Lower lobe of right lung (tissue), 2 donors: ENCODE results near the gene TTLL8. TPM values are rescaled to one million over a fixed set of nuclear protein-coding genes. Genes with fewer than 3 reads are reported as not detected.

Experiments
- ATAC-seq, 2 donors: fragments of 200-7000 bp; cut with Tn5 transposase; one replicate each; pipeline ENCODE4 v1.9.1; 2020 to 2022; ENCODE audit warnings: mild to moderate bottlenecking in 2 of 2, moderate library complexity in 2 of 2
- DNase-seq: peaks from one replicate; pipeline ENCODE4 v3.0.0-alpha.2; 2020
- H3K27ac ChIP-seq: fragments of 200-600 bp; one replicate; pipeline ENCODE4 v1.8.0; 2022
- H3K27me3 ChIP-seq: fragments of 200-600 bp; one replicate; pipeline ENCODE4 v1.8.0; 2022; ENCODE audit warnings: low read depth
- H3K36me3 ChIP-seq: fragments of 200-600 bp; one replicate; pipeline ENCODE4 v1.8.0; 2022; ENCODE audit warnings: mild to moderate bottlenecking
- H3K4me1 ChIP-seq: fragments of 200-600 bp; one replicate; pipeline ENCODE4 v1.8.0; 2022
- H3K4me3 ChIP-seq: fragments of 200-600 bp; one replicate; pipeline ENCODE4 v1.8.0; 2022; ENCODE audit warnings: mild to moderate bottlenecking
- H3K9me3 ChIP-seq: fragments of 200-600 bp; one replicate; pipeline ENCODE4 v1.8.0; 2022
- intact Hi-C: fragments of 100-400 bp; cut with DNase I; formaldehyde crosslinking; loops from one replicate; pipeline ENCODE4 v1.11.0; 2022
- total RNA-seq: library from RNA; stranded (reverse); fragmentation: NEBNext Ultra II Directional; extraction: Animal tissue kit (Norgen Biotek cat#: 25700); gene quantifications from one replicate; pipeline ENCODE4 v1.2.1, GENCODE V29; 2021
- TF ChIP-seq, protein P1 (sequence below): fragments of 200-600 bp; IDR thresholded peaks from one replicate; pipeline ENCODE4 v1.8.0; 2022; ENCODE audit warnings: antibody characterized with exemption, mild to moderate bottlenecking
- donor health status: DM: no; HTN: yes; CAD: no; lungs with severe emphysema.

Gene TTLL8
- total RNA-seq, 1 donor from 2014 or later, result not detected

GRCh38 chr22:50046481-50047245 is 11.4 kb downstream of the TTLL8 start:
- peak in 1 of 2 donors; percentile 32 for ATAC-seq

GRCh38 chr22:50046019-50046415 is 12.1 kb downstream of the TTLL8 start:
- no peak overlapping the region for H3K4me3 ChIP-seq
- DNase-seq, result no peak
- H3K4me1 ChIP-seq, result no peaks in the 10 kb centered on the region
- H3K27ac ChIP-seq, result no peak overlapping the region
- no peaks in the 10 kb centered on the region for H3K36me3 ChIP-seq
- no peaks in the 10 kb centered on the region for H3K9me3 ChIP-seq
- TF ChIP-seq, protein P1, sequence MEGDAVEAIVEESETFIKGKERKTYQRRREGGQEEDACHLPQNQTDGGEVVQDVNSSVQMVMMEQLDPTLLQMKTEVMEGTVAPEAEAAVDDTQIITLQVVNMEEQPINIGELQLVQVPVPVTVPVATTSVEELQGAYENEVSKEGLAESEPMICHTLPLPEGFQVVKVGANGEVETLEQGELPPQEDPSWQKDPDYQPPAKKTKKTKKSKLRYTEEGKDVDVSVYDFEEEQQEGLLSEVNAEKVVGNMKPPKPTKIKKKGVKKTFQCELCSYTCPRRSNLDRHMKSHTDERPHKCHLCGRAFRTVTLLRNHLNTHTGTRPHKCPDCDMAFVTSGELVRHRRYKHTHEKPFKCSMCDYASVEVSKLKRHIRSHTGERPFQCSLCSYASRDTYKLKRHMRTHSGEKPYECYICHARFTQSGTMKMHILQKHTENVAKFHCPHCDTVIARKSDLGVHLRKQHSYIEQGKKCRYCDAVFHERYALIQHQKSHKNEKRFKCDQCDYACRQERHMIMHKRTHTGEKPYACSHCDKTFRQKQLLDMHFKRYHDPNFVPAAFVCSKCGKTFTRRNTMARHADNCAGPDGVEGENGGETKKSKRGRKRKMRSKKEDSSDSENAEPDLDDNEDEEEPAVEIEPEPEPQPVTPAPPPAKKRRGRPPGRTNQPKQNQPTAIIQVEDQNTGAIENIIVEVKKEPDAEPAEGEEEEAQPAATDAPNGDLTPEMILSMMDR, result no peak
- intact Hi-C loops, result no loop called here
- peak in 1 of 2 donors; percentile 4 for ATAC-seq
- H3K27me3 ChIP-seq, result peaks cover 20% of the 10 kb centered on the region

More at GRCh38 chr22:50046481-50047245, 11.4 kb downstream of the TTLL8 start:
- TF ChIP-seq, protein P1, result no peak
- Histone ChIP-seq H3K4me3 (no peak overlapping the region), H3K27ac (no peak overlapping the region), H3K36me3 (no peaks in the 10 kb centered on the region), H3K27me3 (peaks cover 18% of the 10 kb centered on the region), H3K9me3 (no peaks in the 10 kb centered on the region), H3K4me1 (no peaks in the 10 kb centered on the region)
- intact Hi-C loops, result no loop called here
- DNase-seq, result no peak

- Histone ChIP-seq H3K27me3 (peaks cover 20% of the 10 kb centered on the region), H3K9me3 (no peaks in the 10 kb centered on the region), H3K4me3 (no peak overlapping the region), H3K27ac (no peak overlapping the region), H3K4me1 (no peaks in the 10 kb centered on the region), H3K36me3 (no peaks in the 10 kb centered on the region)
- intact Hi-C loops, result no loop called here
- DNase-seq (no peak), ATAC-seq (peak in 1 of 2 donors; percentile 4)
- TF ChIP-seq, protein P1, result no peak
Measured at GRCh38 chr22:50045211-50046018, 12.7 kb downstream of the TTLL8 start.

GRCh38 chr22:50044485-50045118 is 13.5 kb downstream of the TTLL8 start:
- Histone ChIP-seq H3K27me3 (peaks cover 20% of the 10 kb centered on the region), H3K27ac (no peak overlapping the region), H3K36me3 (no peaks in the 10 kb centered on the region), H3K4me1 (no peaks in the 10 kb centered on the region), H3K9me3 (no peaks in the 10 kb centered on the region), H3K4me3 (no peak overlapping the region)
- DNase-seq (no peak), ATAC-seq (no peak)
- TF ChIP-seq, protein P1, result no peak
- intact Hi-C loops, result no loop called here

GRCh38 chr22:50041361-50042065 is 16.6 kb downstream of the TTLL8 start:
- peaks cover 15% of the 10 kb centered on the region for H3K27me3 ChIP-seq
- no peaks in the 10 kb centered on the region for H3K4me1 ChIP-seq
- H3K27ac ChIP-seq, result no peak overlapping the region
- H3K4me3 ChIP-seq, result no peak overlapping the region
- H3K36me3 ChIP-seq, result no peaks in the 10 kb centered on the region
- TF ChIP-seq, protein P1, result no peak
- H3K9me3 ChIP-seq, result no peaks in the 10 kb centered on the region
- DNase-seq, result no peak
- ATAC-seq, result no peak
- intact Hi-C loops, result no loop called here
